ENCODE data around the gene EFS.
A peak's percentile ranks its signal among the peaks of the same experiment; 100 is the strongest.

DNA sequence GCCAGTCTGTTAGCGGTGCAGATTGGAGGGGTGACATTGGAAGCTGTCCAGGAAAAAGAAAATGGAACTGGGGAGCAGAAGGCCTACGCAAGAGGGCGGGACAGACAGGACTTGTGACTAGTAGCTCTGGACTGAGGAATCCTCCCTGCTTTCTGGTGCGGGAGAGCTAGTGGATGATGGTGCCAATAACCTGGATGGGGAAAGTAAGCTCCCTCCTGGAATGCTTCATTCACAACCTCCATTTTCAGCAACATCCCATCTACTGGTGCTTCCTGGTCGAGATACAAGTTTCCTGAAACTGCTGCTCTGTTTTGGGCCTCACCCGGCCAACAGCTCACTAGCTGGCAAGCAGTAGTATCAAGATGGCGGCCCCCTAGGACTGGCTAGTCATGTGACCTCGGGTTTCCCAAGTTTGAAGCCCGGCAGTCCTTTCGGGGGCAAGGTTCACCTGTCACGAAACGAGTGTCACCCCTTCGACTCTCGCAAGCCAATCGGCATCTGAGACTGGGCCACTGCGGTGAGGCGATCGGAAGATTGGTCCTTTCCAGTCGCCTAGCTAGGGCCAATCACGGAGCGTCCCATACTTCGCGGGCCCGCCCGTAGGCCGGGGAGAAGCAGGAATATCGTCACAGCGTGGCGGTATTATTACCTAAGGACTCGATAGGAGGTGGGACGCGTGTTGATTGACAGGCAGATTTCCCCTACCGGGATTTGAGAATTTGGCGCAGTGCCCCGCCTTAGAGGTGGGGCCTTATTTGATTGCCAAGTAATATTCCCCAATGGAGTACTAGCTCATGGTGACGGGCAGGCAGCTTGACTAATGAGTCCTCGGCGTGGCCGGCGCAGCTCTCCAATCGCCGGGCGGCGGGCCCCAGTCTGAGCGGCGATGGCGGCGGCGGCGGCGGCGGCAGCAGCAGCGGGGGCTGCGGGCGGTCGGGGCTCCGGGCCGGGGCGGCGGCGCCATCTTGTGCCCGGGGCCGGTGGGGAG is 44.1 kb downstream of the EFS start, which contains the start of gene PABPN1:
- TF ChIP-seq POLR2A (IDR thresholded peaks at IDR 0.05): peak; percentile 6 to 64
- TF ChIP-seq CTCF (IDR thresholded peaks at IDR 0.05): no peak
- TF ChIP-seq POLR2AphosphoS5 (IDR thresholded peaks at IDR 0.05): peak; percentile 86
- TF ChIP-seq EP300 (IDR thresholded peaks at IDR 0.05): no peak

Measured in gastroesophageal sphincter (tissue), 3 donors.